GM12891 (cell line): ENCODE measurements around the gene CYP4V2.

ENCODE experiments used
- POLR2AphosphoS5 ChIP-seq: IDR thresholded peaks from 2 replicates; pipeline ENCODE4 v1.6.1; 2011; ENCODE audit warnings: low read depth, low read length, control low read depth
- POU2F2 ChIP-seq: IDR thresholded peaks from 2 replicates; pipeline ENCODE4 v1.6.1; 2011; ENCODE audit warnings: low read depth, mild to moderate bottlenecking, control low read depth, low read length, moderate library complexity

DNA sequence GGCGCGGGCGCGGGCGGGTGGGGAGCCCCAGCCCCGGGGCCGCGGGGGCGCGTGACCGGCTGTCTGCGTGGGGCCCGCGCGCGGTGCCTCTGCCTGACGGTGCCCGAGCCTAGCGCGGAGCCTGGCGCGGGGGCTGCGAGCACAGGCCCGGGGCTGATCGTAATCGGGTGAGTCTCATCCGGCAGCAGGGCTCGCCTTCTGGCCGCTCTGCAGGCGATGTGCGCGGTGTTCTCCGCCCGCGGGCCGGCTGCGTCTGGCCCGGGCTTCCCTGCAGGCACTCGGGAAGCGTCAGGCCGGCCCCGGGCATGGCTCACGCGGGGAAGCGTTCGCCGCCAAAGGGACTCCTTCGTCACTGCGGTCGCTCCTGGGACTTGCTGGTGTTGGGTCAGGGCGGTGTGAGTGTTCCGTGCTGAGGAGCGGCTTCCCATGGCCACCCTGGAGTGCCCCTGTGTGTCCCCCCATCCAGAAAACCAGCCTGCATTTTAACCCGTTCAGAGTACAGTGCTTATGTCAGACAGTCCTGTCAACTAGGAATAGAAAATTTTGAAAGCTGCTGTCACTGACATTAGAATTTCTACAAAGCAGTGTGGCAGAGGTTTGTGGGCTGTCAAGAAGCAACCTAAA, 46.3 kb upstream of the CYP4V2 start:
- TF ChIP-seq POLR2AphosphoS5 = no peak
- no peak for TF ChIP-seq POU2F2
